Esophagus muscularis mucosa (tissue), 4 donors: ENCODE data around the gene CDC42EP3.

Source experiments
- CTCF ChIP-seq, 3 experiments: fragments of 200-600 bp in 2 of 3; fragments of 450-650 bp in 1 of 3; sonication (generic) in 2 of 3; IDR thresholded peaks; one replicate each; pipeline ENCODE4 v1.5.1; 2017 to 2019; ENCODE audit warnings: antibody characterized with exemption in 3 of 3, mild to moderate bottlenecking in 2 of 3, moderate library complexity in 1 of 3
- EP300 ChIP-seq: sonication (generic); formaldehyde crosslinking; IDR thresholded peaks from one replicate; pipeline ENCODE4 v1.6.1; 2017; ENCODE audit warnings: antibody characterized with exemption
- POLR2A ChIP-seq: fragments of 450-650 bp; IDR thresholded peaks from one replicate; pipeline ENCODE4 v1.6.1; 2017; ENCODE audit warnings: antibody characterized with exemption, moderate library complexity, mild to moderate bottlenecking, low read depth
- POLR2AphosphoS5 ChIP-seq, 2 donors: sonication (generic); formaldehyde crosslinking; IDR thresholded peaks; one replicate each; pipeline ENCODE4 v1.6.1; 2017; ENCODE audit warnings: antibody characterized with exemption in 2 of 2

- TF ChIP-seq CTCF (IDR thresholded peaks at IDR 0.05) (no peak), POLR2A (no peak), POLR2AphosphoS5 (IDR thresholded peaks at IDR 0.05) (no peak), EP300 (no peak)
Measured at GRCh38 chr2:37631292-37631691, 40.1 kb downstream of the CDC42EP3 start.
